ENCODE results near the gene NOC4L. TPM values are rescaled to one million over a fixed set of nuclear protein-coding genes. Genes with fewer than 3 reads are reported as not detected.

Gene NOC4L
- total and polyA plus RNA-seq, 12 donors = 7.4 to 22.2 (median 9.5) TPM

- TF ChIP-seq CTCF (IDR thresholded peaks at IDR 0.05) = no peak
- intact Hi-C loops (cut with DNase I) = loop anchor here in 9 of 10 donors (10.0 kb wide), 4 partner anchors 58 to 458 kb away; partner anchors contain the start of genes LRCOL1 (in 7 of the 9) and P2RX2 (in 7 of the 9)
- H3K9me3 ChIP-seq = no peaks in the 10 kb centered on the region
- H3K4me1 ChIP-seq = peaks cover 0 to 9% (median 6%) of the 10 kb centered on the region in 9 donors
- no peak for ATAC-seq
- no peak overlapping the region for H3K4me3 ChIP-seq
- H3K27me3 ChIP-seq = peaks cover 0 to 7% (median 0%) of the 10 kb centered on the region in 7 donors
- no peak overlapping the region for H3K27ac ChIP-seq
- DNase-seq = no peak
- 85 to 91% methylated on average over 8 of the region's 8 CpGs for WGBS, 2 donors
- peaks cover 0 to 12% (median 0%) of the 10 kb centered on the region in 9 donors for H3K36me3 ChIP-seq
Measured at GRCh38 chr12:132156573-132157325, 12.5 kb downstream of the NOC4L start.

- WGBS, 2 donors = 95 to 99% methylated on average over 5 of the region's 5 CpGs
- Histone ChIP-seq H3K27ac (no peak overlapping the region), H3K9me3 (no peaks in the 10 kb centered on the region), H3K4me3 (no peak overlapping the region), H3K4me1 (peaks cover 0 to 11% (median 7%) of the 10 kb centered on the region in 9 donors), H3K27me3 (peaks cover 0 to 15% (median 2%) of the 10 kb centered on the region in 7 donors), H3K36me3 (peaks cover 0 to 3% (median 0%) of the 10 kb centered on the region in 9 donors)
- intact Hi-C loops (cut with DNase I) = loop anchor here in 9 of 10 donors (10.0 kb wide), 4 partner anchors 57 to 457 kb away; partner anchors contain the start of genes LRCOL1 (in 7 of the 9) and P2RX2 (in 7 of the 9)
- no peak for ATAC-seq
- no peak for TF ChIP-seq CTCF (IDR thresholded peaks at IDR 0.05)
- no peak for DNase-seq
Measured at GRCh38 chr12:132157733-132158409, 13.6 kb downstream of the NOC4L start.

- intact Hi-C loops (cut with DNase I) = loop anchor here in 9 of 10 donors (10.0 kb wide), 4 partner anchors 56 to 456 kb away; partner anchors contain the start of genes LRCOL1 (in 7 of the 9) and P2RX2 (in 7 of the 9)
- ATAC-seq = no peak
- H3K27me3 ChIP-seq = peaks cover 0 to 26% (median 10%) of the 10 kb centered on the region in 7 donors
- WGBS, 2 donors = 88 to 93% methylated on average over 37 of the region's 37 CpGs
- no peaks in the 10 kb centered on the region for H3K9me3 ChIP-seq
- TF ChIP-seq CTCF (IDR thresholded peaks at IDR 0.05) = no peak
- H3K4me1 ChIP-seq = peaks cover 0 to 15% (median 4%) of the 10 kb centered on the region in 9 donors
- H3K27ac ChIP-seq = no peak overlapping the region
- DNase-seq = peak in 1 of 2 donors; percentile 5
- no peak overlapping the region for H3K4me3 ChIP-seq
- H3K36me3 ChIP-seq = peaks cover 0 to 3% (median 0%) of the 10 kb centered on the region in 9 donors
Measured at GRCh38 chr12:132158677-132159554, 14.7 kb downstream of the NOC4L start.
